PFSK-1 (cell line): ENCODE data around the gene AOPEP.

Experiments
- FOXP2 ChIP-seq: optimal IDR thresholded peaks from 2 replicates; pipeline ENCODE3; 2011; ENCODE audit warnings: borderline replicate concordance, control low read depth, inconsistent platforms; ENCODE audit not compliant: insufficient read depth; ENCODE audit errors: extremely low read length, extremely low read depth
- POLR2AphosphoS5 ChIP-seq: IDR thresholded peaks from 2 replicates; pipeline ENCODE4 v1.6.1; 2012; ENCODE audit warnings: low read depth, mild to moderate bottlenecking, control low read depth, low read length, moderate library complexity
- SIN3A ChIP-seq: IDR thresholded peaks from 2 replicates; pipeline ENCODE4 v1.6.1; 2012; ENCODE audit warnings: mild to moderate bottlenecking, low read length, moderate library complexity, borderline replicate concordance; ENCODE audit not compliant: insufficient read depth
- TAF1 ChIP-seq: IDR thresholded peaks from 2 replicates; pipeline ENCODE4 v1.6.1; 2012; ENCODE audit warnings: low read length, control low read depth, borderline replicate concordance; ENCODE audit not compliant: insufficient read depth
- TF ChIP-seq, protein P1 (sequence below), 2 experiments: IDR thresholded peaks; 2 replicates each; pipeline versions ENCODE4 v1.6.1 to v1.8.0; 2011 to 2012; ENCODE audit warnings: low read depth in 2 of 2, low read length in 2 of 2, control low read depth in 1 of 2, inconsistent platforms in 1 of 2, mild to moderate bottlenecking in 1 of 2, moderate library complexity in 1 of 2; ENCODE audit not compliant: insufficient read depth in 1 of 2

Gene AOPEP

DNA sequence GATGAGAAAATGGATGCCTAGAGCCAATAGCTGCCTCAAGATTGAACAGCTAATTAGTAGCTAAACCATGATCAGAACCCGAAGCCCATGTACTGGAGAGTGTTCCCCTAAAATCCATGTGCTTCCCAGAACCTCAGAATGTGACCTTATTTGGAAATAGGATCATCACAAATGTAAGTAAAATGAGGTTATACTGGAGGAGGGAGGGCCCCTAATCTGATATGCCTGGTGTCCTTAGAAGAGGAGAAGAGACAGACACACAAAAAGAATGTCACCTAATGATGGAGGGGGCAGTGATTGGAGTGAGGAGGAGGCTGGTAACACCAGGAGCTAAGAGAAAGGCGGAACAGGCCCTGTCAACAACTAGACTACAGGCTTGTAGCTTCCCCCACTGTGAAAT lies 45.9 kb upstream of the AOPEP start:
- TF ChIP-seq, protein P1, sequence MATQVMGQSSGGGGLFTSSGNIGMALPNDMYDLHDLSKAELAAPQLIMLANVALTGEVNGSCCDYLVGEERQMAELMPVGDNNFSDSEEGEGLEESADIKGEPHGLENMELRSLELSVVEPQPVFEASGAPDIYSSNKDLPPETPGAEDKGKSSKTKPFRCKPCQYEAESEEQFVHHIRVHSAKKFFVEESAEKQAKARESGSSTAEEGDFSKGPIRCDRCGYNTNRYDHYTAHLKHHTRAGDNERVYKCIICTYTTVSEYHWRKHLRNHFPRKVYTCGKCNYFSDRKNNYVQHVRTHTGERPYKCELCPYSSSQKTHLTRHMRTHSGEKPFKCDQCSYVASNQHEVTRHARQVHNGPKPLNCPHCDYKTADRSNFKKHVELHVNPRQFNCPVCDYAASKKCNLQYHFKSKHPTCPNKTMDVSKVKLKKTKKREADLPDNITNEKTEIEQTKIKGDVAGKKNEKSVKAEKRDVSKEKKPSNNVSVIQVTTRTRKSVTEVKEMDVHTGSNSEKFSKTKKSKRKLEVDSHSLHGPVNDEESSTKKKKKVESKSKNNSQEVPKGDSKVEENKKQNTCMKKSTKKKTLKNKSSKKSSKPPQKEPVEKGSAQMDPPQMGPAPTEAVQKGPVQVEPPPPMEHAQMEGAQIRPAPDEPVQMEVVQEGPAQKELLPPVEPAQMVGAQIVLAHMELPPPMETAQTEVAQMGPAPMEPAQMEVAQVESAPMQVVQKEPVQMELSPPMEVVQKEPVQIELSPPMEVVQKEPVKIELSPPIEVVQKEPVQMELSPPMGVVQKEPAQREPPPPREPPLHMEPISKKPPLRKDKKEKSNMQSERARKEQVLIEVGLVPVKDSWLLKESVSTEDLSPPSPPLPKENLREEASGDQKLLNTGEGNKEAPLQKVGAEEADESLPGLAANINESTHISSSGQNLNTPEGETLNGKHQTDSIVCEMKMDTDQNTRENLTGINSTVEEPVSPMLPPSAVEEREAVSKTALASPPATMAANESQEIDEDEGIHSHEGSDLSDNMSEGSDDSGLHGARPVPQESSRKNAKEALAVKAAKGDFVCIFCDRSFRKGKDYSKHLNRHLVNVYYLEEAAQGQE (IDR thresholded peaks at IDR 0.05; ENCODE audit: insufficient read depth in 1 of 2, low read depth in 2 of 2, low read length in 2 of 2), result no peak
- TF ChIP-seq SIN3A (no peak), FOXP2 (no peak), POLR2AphosphoS5 (no peak), TAF1 (no peak)

DNA sequence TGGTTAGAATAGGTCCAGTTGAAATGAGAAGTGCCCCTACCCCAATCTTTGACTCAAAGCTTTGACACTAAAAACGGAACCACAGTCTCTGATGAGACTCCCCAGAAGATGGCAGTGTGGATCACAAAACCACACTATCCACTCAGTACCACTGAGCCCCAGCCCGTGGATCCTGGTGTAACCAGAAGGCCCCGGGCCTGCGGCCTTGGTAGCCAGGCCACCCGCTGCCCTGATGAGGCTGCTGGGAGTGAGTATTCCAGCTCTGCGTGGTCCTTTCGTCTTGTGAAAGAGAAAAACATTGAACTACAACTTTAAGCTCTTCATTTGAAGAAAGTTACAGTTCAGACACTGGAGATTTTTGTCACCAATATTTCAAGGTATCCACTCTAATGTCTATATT lies 45.0 kb upstream of the AOPEP start:
- TF ChIP-seq SIN3A (no peak), FOXP2 (no peak), POLR2AphosphoS5 (no peak), TAF1 (no peak)
- TF ChIP-seq, protein P1 (IDR thresholded peaks at IDR 0.05; ENCODE audit: insufficient read depth in 1 of 2, low read depth in 2 of 2, low read length in 2 of 2), result no peak

DNA sequence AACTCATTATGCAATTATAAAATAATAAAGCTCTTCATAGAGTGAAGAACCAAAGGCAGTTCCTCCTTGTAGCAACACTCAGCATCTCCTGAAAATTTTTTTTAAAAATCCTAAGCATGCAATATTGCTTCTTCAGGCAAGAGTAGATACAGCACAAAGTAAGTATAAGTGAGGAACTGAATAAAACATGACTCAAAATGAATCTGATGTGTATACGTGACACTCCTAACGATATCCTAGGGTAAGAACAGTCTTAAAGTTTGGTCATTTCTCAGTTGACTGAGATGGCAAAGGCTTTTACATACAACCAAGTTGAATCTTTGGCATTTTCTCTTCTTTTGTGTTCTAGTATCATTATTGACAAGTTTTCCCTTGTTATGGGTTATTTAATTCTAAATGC lies 41.1 kb upstream of the AOPEP start:
- TF ChIP-seq TAF1 (no peak), POLR2AphosphoS5 (no peak), SIN3A (no peak), FOXP2 (no peak)
- TF ChIP-seq, protein P1 (IDR thresholded peaks at IDR 0.05; ENCODE audit: insufficient read depth in 1 of 2, low read depth in 2 of 2, low read length in 2 of 2), result no peak

DNA sequence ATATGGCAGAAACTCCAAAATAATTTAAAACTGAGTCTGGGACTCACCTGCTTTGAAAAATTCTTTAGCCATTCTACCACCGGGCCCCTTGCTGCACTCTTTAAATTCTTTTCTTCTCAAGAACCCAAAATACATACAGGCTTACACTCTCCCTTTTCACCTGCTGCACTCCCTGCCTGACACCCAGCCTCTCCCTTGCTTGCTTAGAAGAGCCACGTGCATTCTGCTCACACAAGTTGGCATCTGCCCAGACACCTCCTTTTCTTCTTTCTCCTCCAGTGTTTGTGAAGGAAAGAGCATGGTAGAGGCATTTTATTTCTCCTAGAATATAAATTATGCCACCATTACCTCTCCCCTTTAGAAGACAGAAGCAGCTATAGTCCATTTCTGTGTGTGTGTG lies 39.0 kb upstream of the AOPEP start:
- TF ChIP-seq SIN3A, result no peak
- no peak for TF ChIP-seq TAF1
- TF ChIP-seq, protein P1 (IDR thresholded peaks at IDR 0.05; ENCODE audit: insufficient read depth in 1 of 2, low read depth in 2 of 2, low read length in 2 of 2), result no peak
- no peak for TF ChIP-seq POLR2AphosphoS5
- TF ChIP-seq FOXP2, result no peak

DNA sequence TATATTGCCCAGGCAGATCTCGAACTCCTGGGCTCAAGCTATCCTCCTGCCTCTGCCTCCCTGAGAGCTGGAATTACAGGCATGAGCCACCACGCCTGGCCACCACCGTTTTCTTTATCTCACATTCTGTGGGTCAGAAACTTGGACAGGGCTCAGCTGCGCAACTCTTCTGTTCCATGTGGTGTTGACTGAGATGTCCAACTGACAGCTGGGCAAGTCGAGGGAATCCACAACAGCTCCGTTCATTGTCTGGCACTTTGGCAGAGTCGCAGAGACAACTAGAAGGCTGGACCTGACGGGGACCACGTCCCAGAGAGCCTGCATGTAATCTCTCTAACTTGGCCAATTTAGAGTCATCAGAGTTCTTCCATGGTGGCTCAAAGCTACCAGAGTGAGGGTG lies 36.2 kb upstream of the AOPEP start:
- no peak for TF ChIP-seq TAF1
